C4-2B (cell line): ENCODE data around the gene TLN1.

Source experiments
- CTCF ChIP-seq: fragments of 450-650 bp; conservative IDR thresholded peaks from 2 replicates; pipeline ENCODE4 v1.5.1; 2017; ENCODE audit warnings: mild to moderate bottlenecking
- ZFX ChIP-seq: fragments of 450-650 bp; IDR thresholded peaks from 2 replicates; pipeline ENCODE4 v1.6.1; 2017

- TF ChIP-seq CTCF (no peak), ZFX (no peak)
These were observed 39.9 kb upstream of the TLN1 start for GRCh38 chr9:35771943-35772342.
